Natural killer cell treated with Interleukin-12 subunit alpha and Interleukin-12 subunit beta and Interleukin-15 and Interleukin-18, amount 100 ng/mL, for 72 hours (primary cell): ENCODE data around the gene FBXO4. TPM values are rescaled to one million over a fixed set of nuclear protein-coding genes. Genes with fewer than 3 reads are reported as not detected.

Experiments used
- ATAC-seq, 2 donors: fragments of 150-1000 bp; cut with Tn5 transposase in 1 of 2; sonication (Bioruptor Pico), chemical (Tn5 transposase) in 1 of 2; 2 replicates each; pipeline ENCODE4 v1.10.0; 2021
- DNase-seq: peaks from one replicate; pipeline ENCODE4 v3.0.0; 2022; ENCODE audit warnings: low spot score
- H3K27ac Mint-ChIP-seq, 2 donors: 1 replicate in 1 of 2; 2 replicates in 1 of 2; pipeline ENCODE4 v1.8.0; 2022; ENCODE audit warnings: mixed read lengths in 2 of 2, mild to moderate bottlenecking in 1 of 2, moderate library complexity in 1 of 2
- H3K27me3 Mint-ChIP-seq, 2 donors: 1 replicate in 1 of 2; 2 replicates in 1 of 2; pipeline ENCODE4 v1.8.0; 2022; ENCODE audit warnings: mixed read lengths in 2 of 2
- H3K36me3 Mint-ChIP-seq: one replicate; pipeline ENCODE4 v1.8.0; 2022; ENCODE audit warnings: mixed read lengths
- H3K4me1 Mint-ChIP-seq, 2 donors: 1 replicate in 1 of 2; 2 replicates in 1 of 2; pipeline ENCODE4 v1.8.0; 2022; ENCODE audit warnings: low read depth in 2 of 2, mixed read lengths in 2 of 2, mild to moderate bottlenecking in 1 of 2
- H3K4me3 Mint-ChIP-seq: one replicate; pipeline ENCODE4 v1.8.0; 2022; ENCODE audit warnings: mixed read lengths
- H3K9me3 Mint-ChIP-seq: 2 replicates; pipeline ENCODE4 v1.8.0; 2022; ENCODE audit warnings: mixed read lengths
- total RNA-seq, 2 donors: library from RNA; stranded (reverse); gene quantifications; one replicate each; pipeline ENCODE4 v1.2.3, GENCODE V29; 2022

The FBXO4 gene
- total RNA-seq, 2 donors from 2014 or later: 10.8 to 11.7 TPM

GRCh38 chr5:41903382-41903891 is 21.6 kb upstream of the FBXO4 start:
- H3K36me3 Mint-ChIP-seq: no peaks in the 10 kb centered on the region

GRCh38 chr5:41903892-41904799 is 20.9 kb upstream of the FBXO4 start, which contains the start of gene RIMOC1:
TSS of gene RIMOC1 (plus strand) at chr5:41904344. CDS start at chr5:41904368, 24 bp downstream.
- Mint-ChIP-seq H3K27me3 (peaks cover 0 to 3% of the 10 kb centered on the region in 2 donors), H3K4me3 (peak within 1 kb of the TSS; percentile 93), H3K4me1 (peaks cover 25 to 36% of the 10 kb centered on the region in 2 donors), H3K9me3 (no peaks in the 10 kb centered on the region), H3K36me3 (no peaks in the 10 kb centered on the region), H3K27ac (peak within 1 kb of the TSS; percentile 94 to 98)
- DNase-seq: peak; percentile 99
- peak; percentile 97 for ATAC-seq

More at GRCh38 chr5:41903382-41903891, 21.6 kb upstream of the FBXO4 start:
- H3K4me1 Mint-ChIP-seq: peaks cover 25 to 36% of the 10 kb centered on the region in 2 donors
- no peak for ATAC-seq
- peak overlapping the region; percentile 94 to 98 for H3K27ac Mint-ChIP-seq
- H3K27me3 Mint-ChIP-seq: peaks cover 0 to 3% of the 10 kb centered on the region in 2 donors
- no peaks in the 10 kb centered on the region for H3K9me3 Mint-ChIP-seq
- DNase-seq: no peak
- peak overlapping the region; percentile 93 for H3K4me3 Mint-ChIP-seq

GRCh38 chr5:41906151-41906550 is 18.9 kb upstream of the FBXO4 start:
- no peak overlapping the region for H3K27ac Mint-ChIP-seq
- no peak overlapping the region for H3K4me3 Mint-ChIP-seq
- ATAC-seq (no peak), DNase-seq (no peak)
- no peaks in the 10 kb centered on the region for H3K9me3 Mint-ChIP-seq
- H3K27me3 Mint-ChIP-seq: no peaks in the 10 kb centered on the region
- H3K4me1 Mint-ChIP-seq: peaks cover 29 to 36% of the 10 kb centered on the region in 2 donors
- peaks cover 10% of the 10 kb centered on the region for H3K36me3 Mint-ChIP-seq

GRCh38 chr5:41908374-41909079 is 16.6 kb upstream of the FBXO4 start:
- Mint-ChIP-seq H3K4me1 (peaks cover 23 to 28% of the 10 kb centered on the region in 2 donors), H3K4me3 (no peak overlapping the region), H3K9me3 (no peaks in the 10 kb centered on the region), H3K27me3 (no peaks in the 10 kb centered on the region), H3K36me3 (peaks cover 22% of the 10 kb centered on the region), H3K27ac (no peak overlapping the region)
- DNase-seq (no peak), ATAC-seq (no peak)

- Mint-ChIP-seq H3K27me3 (no peaks in the 10 kb centered on the region), H3K4me3 (no peak overlapping the region), H3K4me1 (peaks cover 0 to 6% of the 10 kb centered on the region in 2 donors), H3K9me3 (no peaks in the 10 kb centered on the region), H3K36me3 (peaks cover 25% of the 10 kb centered on the region), H3K27ac (peak overlapping the region in 1 of 2 donors; percentile 52)
- ATAC-seq (no peak), DNase-seq (no peak)
These were observed 7.0 kb upstream of the FBXO4 start for GRCh38 chr5:41918105-41918504.

GRCh38 chr5:41921166-41921565 is 3.9 kb upstream of the FBXO4 start:
- Mint-ChIP-seq H3K36me3 (peaks cover 17% of the 10 kb centered on the region), H3K4me3 (no peak overlapping the region), H3K27ac (peak overlapping the region in 1 of 2 donors; percentile 20), H3K4me1 (peaks cover 6 to 13% of the 10 kb centered on the region in 2 donors), H3K27me3 (no peaks in the 10 kb centered on the region), H3K9me3 (no peaks in the 10 kb centered on the region)
- ATAC-seq (no peak), DNase-seq (no peak)

GRCh38 chr5:41921874-41922273 is 3.2 kb upstream of the FBXO4 start:
- no peaks in the 10 kb centered on the region for H3K27me3 Mint-ChIP-seq
- ATAC-seq: no peak
- H3K9me3 Mint-ChIP-seq: no peaks in the 10 kb centered on the region
- H3K4me3 Mint-ChIP-seq: no peak overlapping the region
- no peak overlapping the region for H3K27ac Mint-ChIP-seq
- H3K4me1 Mint-ChIP-seq: peaks cover 6 to 13% of the 10 kb centered on the region in 2 donors
- peaks cover 17% of the 10 kb centered on the region for H3K36me3 Mint-ChIP-seq
- no peak for DNase-seq

GRCh38 chr5:41924526-41924871 is 582 bp upstream of the FBXO4 start:
- ATAC-seq (no peak), DNase-seq (no peak)
- Mint-ChIP-seq H3K4me3 (peak overlapping the region; percentile 90), H3K4me1 (peaks cover 6 to 7% of the 10 kb centered on the region in 2 donors), H3K36me3 (peaks cover 4% of the 10 kb centered on the region), H3K9me3 (no peaks in the 10 kb centered on the region), H3K27me3 (no peaks in the 10 kb centered on the region), H3K27ac (peak overlapping the region; percentile 93 to 99)

GRCh38 chr5:41925555-41925951 is 472 bp downstream of the FBXO4 start:
- H3K27me3 Mint-ChIP-seq: no peaks in the 10 kb centered on the region
- no peaks in the 10 kb centered on the region for H3K9me3 Mint-ChIP-seq
- peak overlapping the region; percentile 90 for H3K4me3 Mint-ChIP-seq
- ATAC-seq: no peak
- H3K36me3 Mint-ChIP-seq: no peaks in the 10 kb centered on the region
- H3K4me1 Mint-ChIP-seq: peaks cover 6 to 7% of the 10 kb centered on the region in 2 donors
- DNase-seq: no peak
- peak overlapping the region; percentile 93 to 99 for H3K27ac Mint-ChIP-seq

- H3K9me3 Mint-ChIP-seq: no peaks in the 10 kb centered on the region
- no peak overlapping the region for H3K4me3 Mint-ChIP-seq
- no peaks in the 10 kb centered on the region for H3K27me3 Mint-ChIP-seq
- H3K27ac Mint-ChIP-seq: no peak overlapping the region
- peaks cover 15% of the 10 kb centered on the region for H3K36me3 Mint-ChIP-seq
- H3K4me1 Mint-ChIP-seq: peaks cover 6 to 7% of the 10 kb centered on the region in 2 donors
- no peak for ATAC-seq
- DNase-seq: no peak
These were observed 2.5 kb downstream of the FBXO4 start for GRCh38 chr5:41927604-41928003.

- Mint-ChIP-seq H3K27me3 (no peaks in the 10 kb centered on the region), H3K4me3 (no peak overlapping the region), H3K27ac (no peak overlapping the region), H3K9me3 (no peaks in the 10 kb centered on the region), H3K4me1 (peaks cover 6 to 7% of the 10 kb centered on the region in 2 donors), H3K36me3 (peaks cover 19% of the 10 kb centered on the region)
- DNase-seq (no peak), ATAC-seq (no peak)
These were observed 4.0 kb downstream of the FBXO4 start for GRCh38 chr5:41929035-41929434.

GRCh38 chr5:41932770-41933169 is 7.7 kb downstream of the FBXO4 start:
- no peaks in the 10 kb centered on the region for H3K27me3 Mint-ChIP-seq
- H3K36me3 Mint-ChIP-seq: peaks cover 24% of the 10 kb centered on the region
- H3K4me3 Mint-ChIP-seq: no peak overlapping the region
- no peaks in the 10 kb centered on the region for H3K4me1 Mint-ChIP-seq
- DNase-seq (no peak), ATAC-seq (no peak)
- no peaks in the 10 kb centered on the region for H3K9me3 Mint-ChIP-seq
- H3K27ac Mint-ChIP-seq: no peak overlapping the region

GRCh38 chr5:41935544-41935943 is 10.5 kb downstream of the FBXO4 start:
- ATAC-seq: no peak
- H3K9me3 Mint-ChIP-seq: no peaks in the 10 kb centered on the region
- DNase-seq: no peak
- H3K27me3 Mint-ChIP-seq: no peaks in the 10 kb centered on the region
- H3K4me3 Mint-ChIP-seq: no peak overlapping the region
- peaks cover 24% of the 10 kb centered on the region for H3K36me3 Mint-ChIP-seq
- H3K27ac Mint-ChIP-seq: no peak overlapping the region
- peaks cover 0 to 2% of the 10 kb centered on the region in 2 donors for H3K4me1 Mint-ChIP-seq

- DNase-seq: no peak
- no peaks in the 10 kb centered on the region for H3K27me3 Mint-ChIP-seq
- peaks cover 0 to 3% of the 10 kb centered on the region in 2 donors for H3K4me1 Mint-ChIP-seq
- H3K27ac Mint-ChIP-seq: no peak overlapping the region
- no peaks in the 10 kb centered on the region for H3K9me3 Mint-ChIP-seq
- no peak for ATAC-seq
- peaks cover 5% of the 10 kb centered on the region for H3K36me3 Mint-ChIP-seq
- H3K4me3 Mint-ChIP-seq: no peak overlapping the region
These were observed 15.6 kb downstream of the FBXO4 start for GRCh38 chr5:41940641-41941040.
